SK-MEL-5 (cell line): Measurements from ENCODE around the gene UAP1. TPM values are rescaled to one million over a fixed set of nuclear protein-coding genes. Genes with fewer than 3 reads are reported as not detected.
"Not testable (repeated sequence)": the region's sequence is repeated elsewhere in the genome, so short reads cannot be mapped to it uniquely, and the experiment has no call there.

ENCODE experiments used
- DNase-seq: peaks from one replicate; pipeline ENCODE4 v3.0.0-alpha.2; 2016; ENCODE audit warnings: low read depth, low spot score
- in situ Hi-C: cut with HindIII; loops from 2 replicates; pipeline ENCODE4 v1.10.0; 2016; ENCODE audit warnings: low sequenced_read_pairs, high pct_unique_total_duplicates, low pct_unique_long_range_greater_than_20kb
- total RNA-seq: library from RNA; depleted of rRNA; stranded (reverse); fragments of >200 nt; shearing (Covaris generic); gene quantifications from 2 replicates; pipeline ENCODE4 v1.2.3, GENCODE V29; 2014

The UAP1 gene
- total RNA-seq, 1 experiment from 2014 or later = 38.3 TPM

DNA sequence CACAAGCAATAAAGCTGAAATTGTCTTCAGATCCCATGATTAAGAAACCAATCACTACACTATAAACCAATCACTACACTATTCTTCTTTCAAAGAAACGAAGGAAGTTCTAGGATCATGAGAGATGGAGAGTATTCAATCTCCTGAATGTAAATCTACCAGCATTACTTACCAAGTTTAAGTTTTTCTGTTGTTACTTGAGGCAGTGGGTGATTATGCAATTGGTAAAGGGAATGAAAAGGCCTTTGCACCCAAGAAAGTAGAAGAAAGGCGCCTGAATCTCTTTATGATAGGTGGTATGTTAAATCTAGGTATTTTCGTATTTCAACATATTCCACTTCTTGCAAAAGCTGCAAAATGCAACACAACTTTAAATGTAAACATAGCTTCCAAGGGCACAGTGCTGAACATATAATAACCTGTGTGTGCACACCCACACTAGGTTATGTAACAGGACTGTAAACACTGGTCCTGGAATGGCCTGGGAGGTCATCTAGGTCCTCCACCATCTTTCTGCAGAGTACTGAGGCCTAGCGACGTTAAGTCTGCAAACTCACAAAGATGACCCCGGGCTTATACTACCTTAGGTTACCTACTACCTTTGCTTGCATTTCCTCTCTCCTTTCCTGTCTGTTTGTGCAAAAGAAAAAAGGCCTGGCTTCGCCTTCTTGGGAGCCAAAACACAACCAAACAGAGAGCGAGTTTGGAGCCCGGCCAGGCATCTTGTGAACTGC is 1.1 kb upstream of the UAP1 start:
- in situ Hi-C loops = no loop called here
- DNase-seq = no peak

DNA sequence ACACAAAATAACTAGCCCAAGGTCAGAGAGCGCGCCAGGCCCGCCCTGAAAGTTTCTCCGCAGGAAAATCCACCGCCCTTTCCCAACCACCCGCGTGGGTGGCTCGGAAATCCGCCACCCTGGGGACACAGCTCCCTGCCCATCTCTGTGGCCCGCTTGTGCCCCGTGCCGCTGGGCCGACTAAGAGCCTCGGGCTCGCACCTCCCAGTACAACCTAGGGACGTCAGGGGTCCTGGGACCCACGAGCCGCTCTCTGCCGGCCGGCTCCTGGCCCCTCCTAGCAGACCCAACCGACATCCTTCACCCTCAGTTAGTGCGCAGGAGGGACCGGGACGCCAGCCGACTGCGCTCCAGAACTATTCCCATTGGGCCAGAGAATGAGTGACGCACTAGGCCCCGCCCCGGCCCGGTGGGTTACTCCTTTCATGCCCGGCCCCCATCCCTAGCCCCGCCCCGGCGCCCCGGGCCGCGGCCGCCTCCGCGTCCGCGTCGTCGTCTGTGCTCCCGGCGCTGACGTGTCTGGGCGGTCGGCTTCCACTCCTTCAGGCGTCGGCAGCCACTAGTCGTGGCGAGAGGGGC is 396 bp upstream of the UAP1 start:
- peak; percentile 96 for DNase-seq
- in situ Hi-C loops = no loop called here

DNA sequence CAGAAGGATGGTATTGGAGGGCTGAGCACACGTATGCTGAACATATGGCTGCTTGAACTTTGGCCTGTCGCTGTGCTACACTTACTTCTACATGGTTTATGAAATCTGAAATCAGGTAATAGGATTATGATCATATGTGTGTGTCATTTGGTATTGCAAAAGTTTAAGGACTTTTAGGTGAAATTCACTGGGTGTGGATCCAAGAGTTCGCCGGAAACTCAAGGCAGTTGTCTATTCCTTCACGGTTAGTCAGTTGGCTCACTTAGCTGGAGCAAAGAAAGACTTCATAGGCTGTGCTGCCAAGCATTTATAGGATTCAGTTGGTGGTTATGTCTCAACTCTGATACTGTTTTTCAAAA is 927 bp downstream of the UAP1 start:
- no peak for DNase-seq

DNA sequence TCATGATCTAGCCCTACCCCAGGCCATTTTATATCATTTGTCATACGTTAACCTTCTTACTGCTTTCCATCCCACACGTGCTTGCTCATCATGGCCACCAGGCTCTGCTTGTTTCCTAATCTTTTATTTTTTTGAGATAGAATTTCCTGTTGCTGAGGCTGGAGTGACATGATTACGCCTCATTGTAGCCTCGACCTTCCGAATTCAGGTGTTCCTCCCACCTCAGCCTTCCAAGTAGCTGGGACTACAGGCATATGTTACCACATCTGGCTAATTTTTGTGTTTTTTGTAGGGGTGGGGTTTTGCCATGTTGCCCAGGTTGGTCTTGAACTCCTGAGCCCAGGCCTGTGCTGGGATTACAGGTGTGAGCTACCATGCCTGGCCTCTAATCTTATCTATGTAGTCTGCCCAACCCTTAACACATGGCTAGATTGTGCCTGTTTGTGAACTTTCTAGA is 3.3 kb downstream of the UAP1 start:
- in situ Hi-C loops = no loop called here
- DNase-seq = no peak

More for the DNA sequence above, 927 bp downstream of the UAP1 start:
- in situ Hi-C loops = no loop called here

DNA sequence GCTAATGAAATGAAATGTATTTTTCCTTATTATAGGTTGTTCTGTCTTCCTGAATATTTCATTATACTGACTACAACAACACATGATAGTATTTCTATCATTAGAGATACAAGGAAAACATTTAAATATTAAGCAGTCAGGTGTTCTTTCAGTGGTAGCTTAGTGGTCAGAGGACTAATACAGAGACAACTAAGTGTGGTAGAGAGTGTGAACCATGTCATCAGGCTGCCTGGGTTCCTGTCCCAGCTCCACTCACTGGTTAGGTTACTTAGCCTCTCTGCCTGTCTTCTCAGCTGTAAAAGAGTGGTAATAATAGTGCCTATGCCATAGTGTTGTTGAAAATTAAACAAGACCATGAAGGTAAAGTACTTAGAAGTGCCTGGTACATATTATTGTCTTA is 3.9 kb downstream of the UAP1 start:
- in situ Hi-C loops = no loop called here
- DNase-seq = no peak

DNA sequence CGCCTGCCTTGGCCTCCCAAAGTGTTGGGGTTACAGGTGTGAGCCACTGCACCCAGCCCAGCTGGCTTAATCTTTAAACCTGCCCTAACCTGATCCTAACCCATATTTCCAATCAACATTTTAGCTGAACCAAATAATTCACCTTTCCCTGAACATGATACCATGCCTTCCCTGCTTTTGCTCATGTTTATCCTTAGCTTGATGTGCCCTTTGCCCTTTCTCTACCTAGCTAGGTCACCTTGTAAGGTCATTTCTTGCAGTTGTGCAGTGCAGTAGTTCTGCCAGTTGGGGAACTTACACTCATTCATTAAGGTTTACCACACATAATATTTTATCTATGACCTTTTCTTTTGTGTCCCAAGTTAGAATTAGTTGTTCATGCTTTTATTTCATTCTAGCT is 5.3 kb downstream of the UAP1 start:
- DNase-seq = no peak
- in situ Hi-C loops = no loop called here

- in situ Hi-C loops = no loop called here
- no peak for DNase-seq
Observed at GRCh38 chr1:162568802-162569201, 7.3 kb downstream of the UAP1 start.

GRCh38 chr1:162570718-162571117 is 9.2 kb downstream of the UAP1 start:
- DNase-seq = no peak
- in situ Hi-C loops = no loop called here

DNA sequence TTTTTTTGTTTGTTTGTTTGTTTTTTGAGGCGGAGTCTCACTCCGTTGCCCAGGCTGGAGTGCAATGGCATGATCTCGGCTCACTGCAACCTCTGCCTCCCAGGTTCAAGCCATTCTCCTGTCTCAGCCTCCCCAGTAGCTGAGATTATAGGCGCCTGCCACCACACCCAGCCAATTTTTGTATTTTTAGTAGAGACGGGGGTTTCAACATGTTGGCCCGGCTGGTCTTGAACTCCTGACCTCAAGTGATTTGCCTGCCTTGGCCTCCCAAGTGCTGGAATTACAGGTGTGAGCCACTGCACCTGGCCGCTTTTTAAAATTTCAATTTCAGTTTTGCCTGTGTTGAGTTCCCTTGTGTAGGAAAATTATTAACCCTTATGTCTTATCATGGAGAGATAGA is 9.6 kb downstream of the UAP1 start:
- not testable (repeated sequence) for DNase-seq

DNA sequence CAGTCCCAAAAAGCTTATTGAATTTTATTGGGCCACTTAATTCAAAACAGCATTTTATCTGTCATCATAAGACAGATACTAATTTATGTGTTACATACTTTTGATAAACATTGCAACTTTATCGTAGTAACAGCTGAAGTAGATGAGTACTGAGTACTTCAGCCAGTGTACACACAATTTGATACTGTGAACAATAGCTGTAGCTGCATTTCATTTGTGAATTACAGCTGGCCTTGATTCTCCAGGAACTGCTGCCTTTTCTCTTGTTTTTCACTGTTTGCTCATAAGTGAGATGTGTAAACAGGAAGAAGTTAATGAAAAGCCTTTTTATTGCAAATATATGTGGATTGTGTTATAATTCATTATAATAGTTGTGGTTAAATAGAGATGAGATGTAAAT is 10.2 kb downstream of the UAP1 start:
- in situ Hi-C loops = no loop called here

More for the DNA sequence above, 9.6 kb downstream of the UAP1 start:
- in situ Hi-C loops = not testable (repeated sequence)

DNA sequence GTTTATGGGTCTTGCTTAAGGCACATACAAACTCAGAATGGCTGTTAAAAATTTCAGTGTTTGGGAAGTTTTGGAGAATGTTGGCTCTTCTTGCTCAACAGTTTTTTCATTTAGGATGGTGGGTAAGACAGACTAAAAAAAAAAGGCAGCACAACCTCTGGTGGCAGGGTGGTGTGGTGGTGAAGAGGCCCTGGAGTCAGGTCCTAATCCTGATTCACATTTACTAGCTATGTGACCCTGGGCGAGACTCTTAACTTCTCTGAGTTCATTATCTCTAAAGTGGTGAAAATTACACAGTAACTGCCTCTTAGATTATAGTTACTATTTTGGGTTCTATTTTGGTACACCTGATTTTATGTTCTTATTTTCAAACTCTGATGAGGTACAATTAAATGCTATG is 11.6 kb downstream of the UAP1 start:
- in situ Hi-C loops = no loop called here
- no peak for DNase-seq

More for the DNA sequence above, 10.2 kb downstream of the UAP1 start:
- no peak for DNase-seq

GRCh38 chr1:162578071-162578700 is 16.7 kb downstream of the UAP1 start:
- in situ Hi-C loops = no loop called here
- no peak for DNase-seq

GRCh38 chr1:162578936-162579335 is 17.4 kb downstream of the UAP1 start:
- DNase-seq = no peak
- in situ Hi-C loops = no loop called here

GRCh38 chr1:162580308-162580707 is 18.8 kb downstream of the UAP1 start:
- no peak for DNase-seq
- in situ Hi-C loops = no loop called here

GRCh38 chr1:162582901-162583300 is 21.4 kb downstream of the UAP1 start:
- DNase-seq, in situ Hi-C loops: not testable (repeated sequence)

GRCh38 chr1:162585101-162585500 is 23.6 kb downstream of the UAP1 start:
- DNase-seq = not testable (repeated sequence)

DNA sequence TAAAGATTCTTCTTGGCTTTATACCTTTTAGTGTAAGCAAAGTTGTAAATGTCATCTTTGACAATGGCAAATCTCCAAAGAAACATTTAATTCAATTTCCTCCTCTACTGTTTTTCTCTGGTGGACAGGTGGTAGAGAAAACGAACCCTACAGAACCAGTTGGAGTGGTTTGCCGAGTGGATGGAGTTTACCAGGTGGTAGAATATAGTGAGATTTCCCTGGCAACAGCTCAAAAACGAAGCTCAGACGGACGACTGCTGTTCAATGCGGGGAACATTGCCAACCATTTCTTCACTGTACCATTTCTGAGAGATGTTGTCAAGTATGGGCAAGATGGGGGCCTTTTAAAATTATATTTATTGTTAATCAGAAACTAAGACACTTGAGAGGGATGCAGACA is 25.8 kb downstream of the UAP1 start:
- in situ Hi-C loops = no loop called here
- DNase-seq = no peak

More at GRCh38 chr1:162585101-162585500, 23.6 kb downstream of the UAP1 start:
- in situ Hi-C loops = not testable (repeated sequence)

DNA sequence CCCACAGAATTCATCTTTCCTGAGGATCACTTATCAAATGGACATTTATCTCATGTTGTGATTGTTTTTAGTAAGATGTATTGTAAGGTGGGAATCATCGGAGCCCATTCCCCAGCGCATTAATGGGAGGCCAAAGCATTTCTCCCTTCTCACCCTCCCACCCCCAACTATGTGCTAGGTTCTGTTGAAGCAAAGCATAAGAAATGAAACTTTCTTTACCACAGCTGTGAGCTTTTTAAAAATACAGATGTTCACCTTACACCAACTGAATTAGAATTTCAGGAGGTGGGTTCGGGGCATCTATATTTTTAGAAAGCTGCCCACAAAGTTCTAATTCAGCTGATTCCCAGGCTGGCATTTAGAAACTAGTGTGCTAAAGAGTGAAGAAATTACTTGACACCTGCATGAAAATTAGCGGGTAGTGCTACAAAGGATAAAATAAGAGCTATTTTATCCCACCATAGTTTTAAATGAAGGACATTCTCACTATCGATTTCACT is 26.3 kb downstream of the UAP1 start:
- in situ Hi-C loops = no loop called here
- DNase-seq = no peak

- in situ Hi-C loops = no loop called here
- peak; percentile 92 for DNase-seq
Observed at GRCh38 chr1:162590101-162590500, 28.6 kb downstream of the UAP1 start.
